WTC11 (cell line): ENCODE data around the gene ADH1C. TPM values are rescaled to one million over a fixed set of nuclear protein-coding genes. Genes with fewer than 3 reads are reported as not detected.
"Not testable (repeated sequence)": the region's sequence is repeated elsewhere in the genome, so short reads cannot be mapped to it uniquely, and the experiment has no call there.

ENCODE experiments used
- ATAC-seq: fragments of 200-7000 bp; cut with Tn5 transposase; 2 replicates; pipeline ENCODE4 v1.10.0; 2021; ENCODE audit warnings: mild to moderate bottlenecking, moderate library complexity
- CTCF ChIA-PET: fragments of 300-600 bp; sonication (Branson Sonifier 250); formaldehyde crosslinking; loops from one replicate; lab custom pipeline; 2021; ENCODE audit warnings: antibody characterized with exemption; lab: Charles Lee
- POLR2A ChIA-PET: fragments of 350-600 bp; sonication (Branson Sonifier 250); formaldehyde crosslinking; loops from one replicate; lab custom pipeline; 2021; ENCODE audit warnings: antibody characterized with exemption; lab: Charles Lee
- DNase-seq: peaks from one replicate; pipeline ENCODE4 v3.0.0; 2021; ENCODE audit warnings: low spot score
- H3K27ac Mint-ChIP-seq: 2 replicates; pipeline ENCODE4 v1.8.0; 2021; ENCODE audit warnings: mixed read lengths
- H3K27me3 Mint-ChIP-seq: 2 replicates; pipeline ENCODE4 v1.8.0; 2021; ENCODE audit warnings: low read depth, mild to moderate bottlenecking, moderate library complexity, mixed read lengths
- H3K36me3 Mint-ChIP-seq: 2 replicates; pipeline ENCODE4 v1.8.0; 2021; ENCODE audit warnings: mixed read lengths
- H3K4me1 Mint-ChIP-seq: 2 replicates; pipeline ENCODE4 v1.8.0; 2022; ENCODE audit warnings: mixed read lengths
- H3K4me3 Mint-ChIP-seq: 2 replicates; pipeline ENCODE4 v1.8.0; 2021; ENCODE audit warnings: mild to moderate bottlenecking, moderate library complexity, mixed read lengths
- H3K9me3 Mint-ChIP-seq: 2 replicates; pipeline ENCODE4 v1.8.0; 2021; ENCODE audit warnings: mixed read lengths
- AFF4 ChIP-seq: sonication (generic); formaldehyde crosslinking; IDR thresholded peaks from 2 replicates; pipeline ENCODE4 v1.8.1; 2023; ENCODE audit warnings: mild to moderate bottlenecking, missing genetic modification reagents, borderline replicate concordance
- ETV6 ChIP-seq: sonication (generic); formaldehyde crosslinking; IDR thresholded peaks from 2 replicates; pipeline ENCODE4 v1.8.1; 2022; ENCODE audit warnings: mild to moderate bottlenecking, missing genetic modification reagents
- FOXP1 ChIP-seq: sonication (generic); formaldehyde crosslinking; IDR thresholded peaks from 2 replicates; pipeline ENCODE4 v1.8.0; 2022; ENCODE audit warnings: missing genetic modification reagents, mild to moderate bottlenecking, moderate library complexity, borderline replicate concordance
- GABPB1 ChIP-seq: sonication (generic); formaldehyde crosslinking; IDR thresholded peaks from 2 replicates; pipeline ENCODE4 v1.8.1; 2023; ENCODE audit warnings: mild to moderate bottlenecking, missing genetic modification reagents
- IRF2 ChIP-seq: sonication (generic); formaldehyde crosslinking; IDR thresholded peaks from 2 replicates; pipeline ENCODE4 v1.8.0; 2022; ENCODE audit warnings: low read depth, missing genetic modification reagents, borderline replicate concordance
- NR3C1 ChIP-seq: sonication (generic); formaldehyde crosslinking; conservative IDR thresholded peaks from 2 replicates; pipeline ENCODE4 v1.8.1; 2023; ENCODE audit warnings: low read depth, mild to moderate bottlenecking, missing genetic modification reagents
- PREB ChIP-seq: sonication (generic); formaldehyde crosslinking; IDR thresholded peaks from 2 replicates; pipeline ENCODE4 v1.8.1; 2022; ENCODE audit warnings: mild to moderate bottlenecking, missing genetic modification reagents, moderate library complexity, borderline replicate concordance
- RORB ChIP-seq: fragments of 250-450 bp; sonication (Bioruptor Pico); IDR thresholded peaks from 2 replicates; pipeline ENCODE4 v1.9.0; 2021; ENCODE audit warnings: mild to moderate bottlenecking
- SOX15 ChIP-seq: fragments of 250-450 bp; sonication (Bioruptor Pico); IDR thresholded peaks from 2 replicates; pipeline ENCODE4 v1.9.0; 2021; ENCODE audit warnings: mild to moderate bottlenecking
- SP1 ChIP-seq: sonication (generic); formaldehyde crosslinking; conservative IDR thresholded peaks from 2 replicates; pipeline ENCODE4 v1.8.1; 2022; ENCODE audit warnings: missing genetic modification reagents
- TEAD4 ChIP-seq: sonication (generic); formaldehyde crosslinking; IDR thresholded peaks from 2 replicates; pipeline ENCODE4 v1.8.0; 2022; ENCODE audit warnings: mild to moderate bottlenecking, missing genetic modification reagents
- TP53 ChIP-seq: sonication (generic); formaldehyde crosslinking; IDR thresholded peaks from 2 replicates; pipeline ENCODE4 v1.8.1; 2023; ENCODE audit warnings: mild to moderate bottlenecking, missing genetic modification reagents
- ZNF232 ChIP-seq: sonication (generic); formaldehyde crosslinking; IDR thresholded peaks from 2 replicates; pipeline ENCODE4 v1.8.0; 2022; ENCODE audit warnings: mild to moderate bottlenecking, missing genetic modification reagents
- ZNF281 ChIP-seq: sonication (generic); formaldehyde crosslinking; IDR thresholded peaks from 2 replicates; pipeline ENCODE4 v1.8.0; 2023; ENCODE audit warnings: mild to moderate bottlenecking, missing genetic modification reagents
- total RNA-seq: library from RNA; stranded (reverse); gene quantifications from 3 replicates; pipeline ENCODE4 v1.2.3, GENCODE V29; 2021
- TF ChIP-seq, protein P1 (sequence below): fragments of 250-450 bp; sonication (Bioruptor Pico); IDR thresholded peaks from 2 replicates; pipeline ENCODE4 v2.1.2; 2022; ENCODE audit warnings: mild to moderate bottlenecking, moderate library complexity
- TF ChIP-seq, protein P2 (sequence below): sonication (generic); formaldehyde crosslinking; IDR thresholded peaks from 2 replicates; pipeline ENCODE4 v1.8.0; 2023; ENCODE audit warnings: missing genetic modification reagents

ADH1C gene
- total RNA-seq, 1 experiment from 2014 or later, result 0.22 TPM

DNA sequence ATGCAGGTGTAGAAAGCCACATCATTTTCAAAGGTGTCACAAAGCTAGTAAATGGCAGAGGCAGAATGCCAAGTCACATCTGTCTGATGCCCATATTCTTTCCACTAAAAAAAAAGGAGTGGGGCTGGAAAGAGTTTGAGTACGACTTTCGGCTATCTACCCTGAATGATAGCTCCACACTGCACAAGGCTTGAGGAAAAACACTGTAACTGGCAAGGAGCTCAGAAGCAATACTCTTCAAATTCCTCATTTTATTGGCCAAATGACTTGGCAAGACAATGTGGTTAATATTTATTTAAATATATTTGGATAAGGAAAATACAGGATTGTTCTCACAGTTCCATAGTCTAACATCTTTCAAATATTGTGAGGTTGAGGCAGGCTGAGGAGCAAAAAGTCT lies 5.4 kb upstream of the ADH1C start:
- H3K4me1 Mint-ChIP-seq, result peaks cover 6% of the 10 kb centered on the region
- no peak for ATAC-seq
- peaks cover 43% of the 10 kb centered on the region for H3K36me3 Mint-ChIP-seq
- H3K27ac Mint-ChIP-seq, result no peak overlapping the region
- no peak overlapping the region for H3K4me3 Mint-ChIP-seq
- POLR2A ChIA-PET, result no interaction called here
- no peak for DNase-seq
- CTCF ChIA-PET, result no interaction called here
- peaks cover 68% of the 10 kb centered on the region for H3K9me3 Mint-ChIP-seq
- no peaks in the 10 kb centered on the region; the same call in 1 of the 2 replicates for H3K27me3 Mint-ChIP-seq
- TF ChIP-seq, protein P1, sequence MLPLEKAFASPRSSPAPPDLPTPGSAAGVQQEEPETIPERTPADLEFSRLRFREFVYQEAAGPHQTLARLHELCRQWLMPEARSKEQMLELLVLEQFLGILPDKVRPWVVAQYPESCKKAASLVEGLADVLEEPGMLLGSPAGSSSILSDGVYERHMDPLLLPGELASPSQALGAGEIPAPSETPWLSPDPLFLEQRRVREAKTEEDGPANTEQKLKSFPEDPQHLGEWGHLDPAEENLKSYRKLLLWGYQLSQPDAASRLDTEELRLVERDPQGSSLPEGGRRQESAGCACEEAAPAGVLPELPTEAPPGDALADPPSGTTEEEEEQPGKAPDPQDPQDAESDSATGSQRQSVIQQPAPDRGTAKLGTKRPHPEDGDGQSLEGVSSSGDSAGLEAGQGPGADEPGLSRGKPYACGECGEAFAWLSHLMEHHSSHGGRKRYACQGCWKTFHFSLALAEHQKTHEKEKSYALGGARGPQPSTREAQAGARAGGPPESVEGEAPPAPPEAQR (CRISPR knock-in tag), result no peak
- no peak for TF ChIP-seq ZNF232
- no peak for TF ChIP-seq RORB (CRISPR knock-in tag)
- no peak for TF ChIP-seq ETV6 (CRISPR knock-in tag)
- TF ChIP-seq TEAD4, result no peak
- TF ChIP-seq GABPB1 (CRISPR knock-in tag), result no peak
- TF ChIP-seq PREB, result no peak
- TF ChIP-seq, protein P2, sequence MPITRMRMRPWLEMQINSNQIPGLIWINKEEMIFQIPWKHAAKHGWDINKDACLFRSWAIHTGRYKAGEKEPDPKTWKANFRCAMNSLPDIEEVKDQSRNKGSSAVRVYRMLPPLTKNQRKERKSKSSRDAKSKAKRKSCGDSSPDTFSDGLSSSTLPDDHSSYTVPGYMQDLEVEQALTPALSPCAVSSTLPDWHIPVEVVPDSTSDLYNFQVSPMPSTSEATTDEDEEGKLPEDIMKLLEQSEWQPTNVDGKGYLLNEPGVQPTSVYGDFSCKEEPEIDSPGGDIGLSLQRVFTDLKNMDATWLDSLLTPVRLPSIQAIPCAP (CRISPR knock-in tag), result no peak
- no peak for TF ChIP-seq IRF2
- TF ChIP-seq ZNF281 (CRISPR knock-in tag), result no peak
- no peak for TF ChIP-seq SOX15 (CRISPR knock-in tag)
- no peak for TF ChIP-seq FOXP1 (CRISPR knock-in tag)
- no peak for TF ChIP-seq NR3C1 (CRISPR knock-in tag)
- TF ChIP-seq SP1, result no peak
- TF ChIP-seq, all 79 proteins: peak for 0

- CTCF ChIA-PET, result no interaction called here
- Mint-ChIP-seq H3K4me1 (peaks cover 6% of the 10 kb centered on the region), H3K36me3 (peaks cover 43% of the 10 kb centered on the region), H3K4me3 (no peak overlapping the region), H3K9me3 (peaks cover 68% of the 10 kb centered on the region), H3K27me3 (no peaks in the 10 kb centered on the region; the same call in none of the 2 replicates), H3K27ac (no peak overlapping the region)
- POLR2A ChIA-PET, result no interaction called here
- DNase-seq (no peak), ATAC-seq (no peak)
- no peak for TF ChIP-seq FOXP1 (CRISPR knock-in tag)
- TF ChIP-seq AFF4 (CRISPR knock-in tag), result no peak
- TF ChIP-seq SOX15 (CRISPR knock-in tag), result no peak
- no peak for TF ChIP-seq TP53 (CRISPR knock-in tag)
These were observed 4.4 kb upstream of the ADH1C start for GRCh38 chr4:99356992-99357391.

DNA sequence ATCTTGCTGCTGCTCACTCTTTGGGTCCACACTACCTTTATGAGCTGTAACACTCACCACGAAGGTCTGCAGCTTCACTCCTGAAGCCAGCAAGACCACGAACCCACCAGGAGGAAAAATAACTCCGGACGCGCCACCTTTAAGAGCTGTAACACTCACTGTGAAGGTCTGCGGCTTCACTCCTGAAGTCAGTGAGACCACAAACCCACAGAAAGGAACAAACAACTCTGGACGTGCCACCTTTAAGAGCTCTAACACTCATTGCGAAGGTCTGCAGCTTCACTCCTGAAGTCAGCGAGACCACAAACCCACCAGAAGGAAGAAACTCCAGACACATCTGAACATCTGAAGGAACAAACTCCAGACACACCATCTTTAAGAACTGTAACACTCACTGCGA lies 3.6 kb upstream of the ADH1C start:
- H3K4me3 Mint-ChIP-seq, CTCF ChIA-PET, ATAC-seq, H3K27ac Mint-ChIP-seq, DNase-seq, H3K27me3 Mint-ChIP-seq, POLR2A ChIA-PET, H3K4me1 Mint-ChIP-seq: not testable (repeated sequence)
- peaks cover 43% of the 10 kb centered on the region for H3K36me3 Mint-ChIP-seq
- H3K9me3 Mint-ChIP-seq, result peaks cover 68% of the 10 kb centered on the region
